H9 (cell line): ENCODE measurements around the gene PTMA. TPM values are rescaled to one million over a fixed set of nuclear protein-coding genes. Genes with fewer than 3 reads are reported as not detected.
A peak's percentile ranks its signal among the peaks of the same experiment; 100 is the strongest.

ENCODE experiments used
- DNase-seq: peaks from one replicate; pipeline ENCODE4 v3.0.0-alpha.2; 2017
- H2AFZ ChIP-seq: one replicate; pipeline ENCODE4 v1.6.1; 2013; ENCODE audit warnings: mild to moderate bottlenecking, low read length, control low read depth, moderate library complexity
- H2AK5ac ChIP-seq: 2 replicates; pipeline ENCODE4 v1.6.1; 2013; ENCODE audit warnings: low read length, control low read depth, mixed read lengths; ENCODE audit not compliant: insufficient read length
- H2BK120ac ChIP-seq: one replicate; pipeline ENCODE4 v1.6.1; 2013; ENCODE audit warnings: low read depth, mild to moderate bottlenecking, low read length, control low read depth, inconsistent platforms; ENCODE audit not compliant: poor library complexity, severe bottlenecking
- H2BK12ac ChIP-seq: 2 replicates; pipeline ENCODE4 v1.6.1; 2013; ENCODE audit warnings: low read length, control low read depth, mixed read lengths, low read depth; ENCODE audit not compliant: insufficient read length
- H2BK15ac ChIP-seq: 2 replicates; pipeline ENCODE4 v1.6.1; 2013; ENCODE audit warnings: low read depth, low read length, control low read depth
- H2BK20ac ChIP-seq: one replicate; pipeline ENCODE4 v1.6.1; 2013; ENCODE audit warnings: low read depth, mild to moderate bottlenecking, low read length, control low read depth, inconsistent platforms; ENCODE audit not compliant: poor library complexity, severe bottlenecking
- H2BK5ac ChIP-seq: 2 replicates; pipeline ENCODE4 v1.6.1; 2013; ENCODE audit warnings: low read length, control low read depth, mixed read lengths; ENCODE audit not compliant: insufficient read length
- H3K14ac ChIP-seq: 2 replicates; pipeline ENCODE4 v1.6.1; 2013; ENCODE audit warnings: low read length, control low read depth; ENCODE audit not compliant: insufficient read depth
- H3K18ac ChIP-seq: 2 replicates; pipeline ENCODE4 v1.6.1; 2013; ENCODE audit warnings: low read depth, mild to moderate bottlenecking, mixed read lengths, low read length, control low read depth; ENCODE audit not compliant: insufficient read length
- H3K23ac ChIP-seq: 2 replicates; pipeline ENCODE4 v1.6.1; 2013; ENCODE audit warnings: low read length, control low read depth, mixed read lengths, low read depth; ENCODE audit not compliant: insufficient read length
- H3K23me2 ChIP-seq: 2 replicates; pipeline ENCODE4 v1.6.1; 2013; ENCODE audit warnings: low read depth, mild to moderate bottlenecking, mixed read lengths, low read length, control low read depth; ENCODE audit not compliant: insufficient read length, poor library complexity, severe bottlenecking
- H3K27ac ChIP-seq: 2 replicates; pipeline ENCODE4 v1.5.1; 2013; ENCODE audit warnings: low read length, control low read depth, mixed read lengths, low read depth; ENCODE audit not compliant: insufficient read length
- H3K27me3 ChIP-seq: 2 replicates; pipeline ENCODE4 v1.6.1; 2013; ENCODE audit warnings: low read length, control low read depth, inconsistent platforms; ENCODE audit not compliant: insufficient read depth
- H3K4ac ChIP-seq: 2 replicates; pipeline ENCODE4 v1.6.1; 2013; ENCODE audit warnings: low read depth, mild to moderate bottlenecking, control low read depth, inconsistent platforms, low read length, moderate library complexity
- H3K4me1 ChIP-seq: 2 replicates; pipeline ENCODE4 v1.6.1; 2013; ENCODE audit warnings: low read length, control low read depth, inconsistent platforms; ENCODE audit not compliant: insufficient read depth
- H3K4me2 ChIP-seq: 2 replicates; pipeline ENCODE4 v1.6.1; 2013; ENCODE audit warnings: low read length, control low read depth, mixed read lengths; ENCODE audit not compliant: insufficient read length, insufficient read depth
- H3K56ac ChIP-seq: 2 replicates; pipeline ENCODE4 v1.6.1; 2013; ENCODE audit warnings: low read depth, mild to moderate bottlenecking, mixed read lengths, low read length, control low read depth; ENCODE audit not compliant: insufficient read length
- H3K79me1 ChIP-seq: 2 replicates; pipeline ENCODE4 v1.6.1; 2013; ENCODE audit warnings: low read depth, mild to moderate bottlenecking, moderate library complexity, low read length, control low read depth, inconsistent platforms; ENCODE audit not compliant: insufficient read depth, poor library complexity, severe bottlenecking
- H3K79me2 ChIP-seq: 2 replicates; pipeline ENCODE4 v1.6.1; 2013; ENCODE audit warnings: low read length, control low read depth, inconsistent platforms; ENCODE audit not compliant: insufficient read depth
- H3K9ac ChIP-seq: 2 replicates; pipeline ENCODE4 v1.6.1; 2013; ENCODE audit warnings: low read length, control low read depth, mixed read lengths; ENCODE audit not compliant: insufficient read length; ENCODE audit errors: extremely low read depth
- H3K9me3 ChIP-seq: one replicate; pipeline ENCODE4 v1.6.1; 2013; ENCODE audit warnings: low read depth, low read length, inconsistent platforms; ENCODE audit not compliant: control insufficient read depth
- H3T11ph ChIP-seq: one replicate; pipeline ENCODE4 v1.6.1; 2013; ENCODE audit warnings: mild to moderate bottlenecking, low read length, control low read depth, inconsistent platforms
- H4K20me1 ChIP-seq: one replicate; pipeline ENCODE4 v1.6.1; 2013; ENCODE audit not compliant: control insufficient read depth, insufficient read length, insufficient read depth
- H4K5ac ChIP-seq: 2 replicates; pipeline ENCODE4 v1.6.1; 2013; ENCODE audit warnings: low read depth, mild to moderate bottlenecking, mixed read lengths, low read length, control low read depth; ENCODE audit not compliant: insufficient read length
- H4K8ac ChIP-seq: replicated peaks from 2 replicates; pipeline ENCODE4 v1.6.1; 2013; ENCODE audit warnings: low read length, control low read depth, mixed read lengths, low read depth; ENCODE audit not compliant: insufficient read length
- H4K91ac ChIP-seq: 2 replicates; pipeline ENCODE4 v1.6.1; 2013; ENCODE audit warnings: low read depth, mild to moderate bottlenecking, moderate library complexity, mixed read lengths, low read length, control low read depth; ENCODE audit not compliant: insufficient read length
- H3K27ac Mint-ChIP-seq, 3 experiments: 2 replicates in 2 of 3; 3 replicates in 1 of 3; pipeline ENCODE4 v1.8.0; 2020 to 2021; ENCODE audit warnings: mixed read lengths in 3 of 3, mild to moderate bottlenecking in 1 of 3, moderate library complexity in 1 of 3
- H3K27me3 Mint-ChIP-seq: 2 replicates; pipeline ENCODE4 v1.8.0; 2021; ENCODE audit warnings: low read depth, mild to moderate bottlenecking, moderate library complexity, mixed read lengths
- H3K36me3 Mint-ChIP-seq, 3 experiments: 2 replicates in 2 of 3; 3 replicates in 1 of 3; pipeline ENCODE4 v1.8.0; 2020 to 2021; ENCODE audit warnings: low read depth in 3 of 3, mixed read lengths in 3 of 3; ENCODE audit not compliant: insufficient read depth in 1 of 3
- H3K4me1 Mint-ChIP-seq, 2 experiments: 2 replicates each; pipeline ENCODE4 v1.8.0; 2020; ENCODE audit warnings: mixed read lengths in 2 of 2
- H3K4me3 Mint-ChIP-seq, 2 experiments: 2 replicates in 1 of 2; 3 replicates in 1 of 2; pipeline ENCODE4 v1.8.0; 2020 to 2021; ENCODE audit warnings: mild to moderate bottlenecking in 2 of 2, mixed read lengths in 2 of 2, moderate library complexity in 1 of 2
- H3K9me3 Mint-ChIP-seq, 2 experiments: 2 replicates in 1 of 2; 3 replicates in 1 of 2; pipeline ENCODE4 v1.8.0; 2020; ENCODE audit warnings: mild to moderate bottlenecking in 2 of 2, mixed read lengths in 2 of 2, moderate library complexity in 1 of 2
- WGBS: extraction: QIAGEN DNeasy Blood & Tissue Kit; methylation state at CpG from one replicate; pipeline ENCODE4 v1.1.7; 2013; ENCODE audit warnings: missing lambda C conversion rate, low lambda C conversion rate, mixed read lengths; ENCODE audit not compliant: insufficient read length; ENCODE audit errors: extremely low coverage; 5-methylcytosine and 5-hydroxymethylcytosine counted together
- total RNA-seq: library from RNA; stranded (reverse); gene quantifications from 2 replicates; pipeline ENCODE4 v1.2.1, GENCODE V29; 2021
- TF ChIP-seq, protein P1 (sequence below): fragments of 200-600 bp; sonication (generic); conservative IDR thresholded peaks from 3 replicates; pipeline ENCODE4 v1.8.0; 2021; ENCODE audit warnings: antibody characterized with exemption, mild to moderate bottlenecking

Gene PTMA
- total RNA-seq, 1 experiment from 2014 or later: 1,963 TPM

DNA sequence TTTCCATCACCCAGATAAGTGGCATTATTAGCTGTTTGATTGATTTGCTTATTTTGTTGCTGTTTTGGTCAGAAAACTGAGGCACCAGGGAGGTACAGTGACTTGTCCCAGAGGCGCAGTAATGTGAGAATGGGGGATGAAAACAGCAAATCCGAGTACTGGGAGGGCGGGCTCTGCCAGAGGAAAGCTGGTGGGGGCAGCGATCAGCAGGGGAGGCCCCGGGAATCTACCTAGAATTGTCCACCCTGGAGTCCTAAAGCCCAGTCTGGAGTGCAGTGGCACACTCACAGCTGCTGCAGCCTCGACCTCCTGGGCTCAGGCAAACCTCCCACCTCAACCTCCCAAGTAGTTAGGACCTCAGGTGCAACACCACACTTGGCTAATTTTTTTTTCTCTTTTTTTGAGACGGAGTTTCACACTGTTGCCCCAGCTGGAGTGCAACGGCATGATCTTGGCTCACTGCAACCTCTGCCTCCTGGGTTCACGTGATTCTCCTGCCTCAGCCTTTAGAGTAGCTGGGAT is 17.0 kb upstream of the PTMA start:
- no peak overlapping the region for H4K8ac ChIP-seq
- H3K23ac ChIP-seq: no peak overlapping the region
- H2BK12ac ChIP-seq: no peak overlapping the region
- no peak overlapping the region for H2AK5ac ChIP-seq
- no peak overlapping the region for H2BK15ac ChIP-seq
- no peak overlapping the region for H3T11ph ChIP-seq
- Mint-ChIP-seq H3K4me1 (peaks cover 29 to 33% of the 10 kb centered on the region in 2 experiments), H3K27ac (peak overlapping the region in 2 of 3 experiments; percentile 36 to 76; a peak in 1 of 7 replicates), H3K9me3 (no peaks in the 10 kb centered on the region), H3K27me3 (no peaks in the 10 kb centered on the region; the same call in 1 of the 2 replicates), H3K36me3 (no peaks in the 10 kb centered on the region; a peak in 1 of 7 replicates), H3K4me3 (no peak overlapping the region; a peak in 1 of 5 replicates)
- H2BK20ac ChIP-seq: no peak overlapping the region
- H4K20me1 ChIP-seq: no peaks in the 10 kb centered on the region
- H3K9ac ChIP-seq: no peak overlapping the region
- WGBS: no CpG with 5 or more reads among the region's 9 CpGs
- no peak overlapping the region for H2BK120ac ChIP-seq
- H3K4ac ChIP-seq: no peak overlapping the region
- no peak overlapping the region for H3K18ac ChIP-seq
- H3K9me3 ChIP-seq: no peaks in the 10 kb centered on the region
- H3K4me1 ChIP-seq: peaks cover 3% of the 10 kb centered on the region; the same call in 1 of the 2 replicates
- no peak overlapping the region for H3K14ac ChIP-seq
- H3K79me2 ChIP-seq: no peaks in the 10 kb centered on the region
- H3K27me3 ChIP-seq: no peaks in the 10 kb centered on the region
- no peak overlapping the region for H3K56ac ChIP-seq
- no peak overlapping the region for H4K5ac ChIP-seq
- no peak overlapping the region for H3K4me2 ChIP-seq
- H3K79me1 ChIP-seq: no peaks in the 10 kb centered on the region
- no peak overlapping the region for H2AFZ ChIP-seq
- no peak overlapping the region for H3K27ac ChIP-seq
- no peak overlapping the region for H2BK5ac ChIP-seq
- DNase-seq: no peak
- TF ChIP-seq, protein P1, sequence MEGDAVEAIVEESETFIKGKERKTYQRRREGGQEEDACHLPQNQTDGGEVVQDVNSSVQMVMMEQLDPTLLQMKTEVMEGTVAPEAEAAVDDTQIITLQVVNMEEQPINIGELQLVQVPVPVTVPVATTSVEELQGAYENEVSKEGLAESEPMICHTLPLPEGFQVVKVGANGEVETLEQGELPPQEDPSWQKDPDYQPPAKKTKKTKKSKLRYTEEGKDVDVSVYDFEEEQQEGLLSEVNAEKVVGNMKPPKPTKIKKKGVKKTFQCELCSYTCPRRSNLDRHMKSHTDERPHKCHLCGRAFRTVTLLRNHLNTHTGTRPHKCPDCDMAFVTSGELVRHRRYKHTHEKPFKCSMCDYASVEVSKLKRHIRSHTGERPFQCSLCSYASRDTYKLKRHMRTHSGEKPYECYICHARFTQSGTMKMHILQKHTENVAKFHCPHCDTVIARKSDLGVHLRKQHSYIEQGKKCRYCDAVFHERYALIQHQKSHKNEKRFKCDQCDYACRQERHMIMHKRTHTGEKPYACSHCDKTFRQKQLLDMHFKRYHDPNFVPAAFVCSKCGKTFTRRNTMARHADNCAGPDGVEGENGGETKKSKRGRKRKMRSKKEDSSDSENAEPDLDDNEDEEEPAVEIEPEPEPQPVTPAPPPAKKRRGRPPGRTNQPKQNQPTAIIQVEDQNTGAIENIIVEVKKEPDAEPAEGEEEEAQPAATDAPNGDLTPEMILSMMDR: no peak
- peaks cover 4% of the 10 kb centered on the region for H3K23me2 ChIP-seq
- H4K91ac ChIP-seq: no peak overlapping the region
